Measurements from ENCODE around the gene ST6GALNAC1. TPM values are rescaled to one million over a fixed set of nuclear protein-coding genes. Genes with fewer than 3 reads are reported as not detected.

Gene ST6GALNAC1
- total RNA-seq, 1 donor from 2014 or later = 14.1 TPM

DNA sequence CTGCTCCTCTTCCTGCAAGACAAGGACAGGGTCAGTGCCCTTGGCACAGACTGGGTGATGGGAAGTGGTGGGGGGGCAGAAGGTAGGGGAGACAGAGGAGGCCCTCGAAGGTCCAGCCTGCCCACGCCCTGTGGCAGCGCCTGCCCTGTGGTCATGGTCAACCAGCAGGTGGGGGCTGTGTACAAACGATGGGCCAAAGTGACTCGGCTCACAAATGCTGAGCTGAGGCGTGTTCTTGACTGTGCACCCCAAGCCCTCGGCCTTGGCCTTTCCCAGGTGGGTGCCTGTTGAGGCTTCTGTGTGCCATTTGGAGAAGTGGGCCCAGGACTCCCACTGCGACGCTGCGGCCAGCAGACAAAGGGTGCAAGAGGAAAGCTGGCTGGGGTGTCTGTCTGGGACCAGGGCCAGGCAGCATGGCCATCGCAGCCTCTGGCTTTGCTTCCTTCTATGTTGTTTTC, 44.6 kb upstream of the ST6GALNAC1 start:
- TF ChIP-seq CTCF (IDR thresholded peaks at IDR 0.05) = no peak
- intact Hi-C loops (cut with DNase I) = no loop called here
- peaks cover 35% of the 10 kb centered on the region for H3K4me1 ChIP-seq
- no peaks in the 10 kb centered on the region for H3K9me3 ChIP-seq
- peak; percentile 4 for ATAC-seq
- H3K4me3 ChIP-seq = no peak overlapping the region
- peaks cover 2% of the 10 kb centered on the region for H3K36me3 ChIP-seq
- no peak for DNase-seq
- no peaks in the 10 kb centered on the region for H3K27me3 ChIP-seq
- H3K27ac ChIP-seq = peak overlapping the region; percentile 79

DNA sequence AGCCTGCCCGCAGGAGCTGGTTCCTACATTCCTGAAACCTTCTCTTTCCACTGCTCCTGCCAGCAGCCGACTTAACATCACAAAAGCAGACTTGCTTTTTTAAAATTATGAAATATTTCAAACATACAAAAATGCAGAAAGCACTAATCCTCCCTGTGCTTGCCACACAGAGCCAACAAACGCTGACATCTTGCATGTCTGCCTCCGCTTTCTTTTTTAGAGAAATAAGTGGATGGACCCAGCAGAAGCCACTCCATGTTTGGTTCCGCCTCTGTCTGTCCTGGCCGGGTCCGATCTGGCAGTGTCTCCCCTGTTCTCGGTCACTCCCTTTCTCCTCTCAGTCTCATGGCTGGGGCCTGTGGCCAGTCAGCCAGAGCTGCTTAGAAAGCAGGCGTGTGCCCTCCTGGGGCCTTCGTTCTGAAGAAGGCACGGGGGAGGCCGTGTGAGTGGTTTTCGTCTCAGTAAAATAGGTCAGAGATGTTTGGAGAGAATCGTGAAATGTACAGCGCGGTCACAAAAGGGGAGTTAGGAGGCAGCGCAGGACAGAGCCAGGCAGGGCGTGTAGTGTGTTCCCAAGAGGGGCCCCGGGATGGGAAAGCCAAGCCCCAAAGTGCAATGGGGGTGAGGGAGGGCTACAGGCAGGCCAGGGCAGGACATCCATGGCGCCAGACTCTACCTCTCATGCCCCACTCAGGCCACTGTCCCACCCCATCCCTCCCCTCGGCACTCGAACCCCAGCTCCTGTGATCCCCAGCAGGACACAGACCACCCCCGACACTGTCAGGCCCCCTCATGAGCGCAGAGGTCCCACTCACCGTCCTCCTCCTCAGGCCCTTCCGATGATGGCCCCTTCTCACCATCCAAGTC, 44.0 kb upstream of the ST6GALNAC1 start:
- no peak for TF ChIP-seq CTCF (IDR thresholded peaks at IDR 0.05)
- H3K4me1 ChIP-seq = peaks cover 38% of the 10 kb centered on the region
- peak overlapping the region; percentile 79 for H3K27ac ChIP-seq
- intact Hi-C loops (cut with DNase I) = no loop called here
- H3K27me3 ChIP-seq = no peaks in the 10 kb centered on the region
- DNase-seq = no peak
- no peak overlapping the region for H3K4me3 ChIP-seq
- peak; percentile 12 for ATAC-seq
- H3K36me3 ChIP-seq = peaks cover 5% of the 10 kb centered on the region
- H3K9me3 ChIP-seq = no peaks in the 10 kb centered on the region

DNA sequence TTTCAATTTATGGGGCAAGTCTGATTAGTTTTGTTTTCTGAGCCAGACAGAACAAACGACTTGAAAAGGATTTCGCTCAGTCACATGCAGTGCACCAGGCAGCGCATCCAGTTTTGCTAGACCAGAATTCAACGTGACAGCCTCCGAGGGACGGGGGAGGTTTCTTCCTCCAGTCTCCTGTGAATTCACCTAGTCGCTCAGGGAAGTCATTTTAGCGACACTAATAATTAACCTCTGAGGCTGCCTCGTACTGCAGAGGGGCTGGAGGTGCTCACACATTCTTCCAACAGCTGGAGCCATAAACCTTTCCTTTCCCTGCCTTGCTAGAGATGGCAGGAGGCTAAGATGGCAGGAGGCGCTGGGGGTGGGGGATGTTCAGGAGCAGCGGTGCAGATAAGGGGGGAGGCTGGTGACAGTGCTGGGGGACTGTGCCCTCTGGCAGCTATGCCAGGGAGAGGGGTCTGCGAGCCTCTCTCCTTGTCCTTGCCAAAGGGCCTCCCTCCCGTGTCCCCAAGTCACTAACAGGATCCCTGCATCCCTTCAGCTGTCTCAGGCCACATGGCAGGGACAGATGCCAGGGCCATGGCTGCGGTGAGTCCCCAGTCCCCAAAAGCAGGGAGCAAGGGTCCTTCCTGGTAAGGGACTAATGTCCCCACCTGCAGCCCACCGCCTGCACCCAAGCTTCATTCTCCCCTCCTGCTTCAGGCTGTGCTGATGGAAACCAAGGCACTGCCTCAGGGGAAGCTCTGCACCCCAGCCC, 43.2 kb upstream of the ST6GALNAC1 start:
- Histone ChIP-seq H3K36me3 (peaks cover 5% of the 10 kb centered on the region), H3K27me3 (no peaks in the 10 kb centered on the region), H3K9me3 (no peaks in the 10 kb centered on the region), H3K4me1 (peaks cover 43% of the 10 kb centered on the region), H3K27ac (peak overlapping the region; percentile 79), H3K4me3 (no peak overlapping the region)
- no peak for DNase-seq
- ATAC-seq = no peak
- TF ChIP-seq CTCF (IDR thresholded peaks at IDR 0.05) = no peak
- intact Hi-C loops (cut with DNase I) = no loop called here

DNA sequence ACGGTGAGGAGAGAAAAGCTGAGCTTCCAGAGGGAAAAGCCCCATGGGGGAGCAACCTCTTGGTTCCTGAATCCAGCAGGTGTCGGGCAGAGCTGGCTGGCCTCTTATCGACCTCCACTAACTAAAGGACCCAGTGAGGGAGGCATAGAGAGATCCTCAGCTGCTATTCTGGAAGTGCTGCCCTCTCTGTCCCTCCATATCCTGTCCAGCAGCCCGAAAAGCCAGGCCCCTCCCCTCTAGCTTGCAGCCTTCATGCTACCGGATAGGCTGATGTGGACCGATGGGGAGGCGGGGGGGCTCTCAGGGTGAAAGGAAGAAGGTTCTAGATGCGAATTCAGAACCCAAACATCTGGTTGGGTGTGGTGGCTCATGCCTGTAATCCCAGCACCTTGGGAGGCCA, 42.3 kb upstream of the ST6GALNAC1 start:
- Histone ChIP-seq H3K4me3 (no peak overlapping the region), H3K27me3 (no peaks in the 10 kb centered on the region), H3K9me3 (no peaks in the 10 kb centered on the region), H3K4me1 (peaks cover 37% of the 10 kb centered on the region), H3K27ac (no peak overlapping the region), H3K36me3 (peaks cover 5% of the 10 kb centered on the region)
- ATAC-seq (no peak), DNase-seq (no peak)
- intact Hi-C loops (cut with DNase I) = no loop called here
- no peak for TF ChIP-seq CTCF (IDR thresholded peaks at IDR 0.05)

- intact Hi-C loops (cut with DNase I) = no loop called here
- no peak for TF ChIP-seq CTCF (IDR thresholded peaks at IDR 0.05)
- ATAC-seq (no peak), DNase-seq (no peak)
- no peaks in the 10 kb centered on the region for H3K9me3 ChIP-seq
- H3K4me3 ChIP-seq = no peak overlapping the region
- peaks cover 10% of the 10 kb centered on the region for H3K36me3 ChIP-seq
- peaks cover 37% of the 10 kb centered on the region for H3K4me1 ChIP-seq
- no peak overlapping the region for H3K27ac ChIP-seq
- H3K27me3 ChIP-seq = no peaks in the 10 kb centered on the region
These were observed 41.8 kb upstream of the ST6GALNAC1 start for GRCh38 chr17:76685366-76685765.

All from upper lobe of right lung (tissue), 1 donor.